ENCODE measurements around the gene SHC2. TPM values are rescaled to one million over a fixed set of nuclear protein-coding genes. Genes with fewer than 3 reads are reported as not detected.

SHC2 gene
- total and polyA plus RNA-seq, 2 of the 13 experiments (the other 11 are each of a cell fraction or from before 2014, with no cell fraction given) = 9.0 to 18.3 TPM

- no peak for TF ChIP-seq REPIN1 (CRISPR knock-in tag; IDR thresholded peaks at IDR 0.05; ENCODE audit: borderline replicate concordance, low read depth)
- no peak for TF ChIP-seq KLF13 (CRISPR knock-in tag; IDR thresholded peaks at IDR 0.05)
- no peak for TF ChIP-seq THYN1 (CRISPR knock-in tag; IDR thresholded peaks at IDR 0.05; ENCODE audit: borderline replicate concordance, low read depth)
- TF ChIP-seq, protein P1, sequence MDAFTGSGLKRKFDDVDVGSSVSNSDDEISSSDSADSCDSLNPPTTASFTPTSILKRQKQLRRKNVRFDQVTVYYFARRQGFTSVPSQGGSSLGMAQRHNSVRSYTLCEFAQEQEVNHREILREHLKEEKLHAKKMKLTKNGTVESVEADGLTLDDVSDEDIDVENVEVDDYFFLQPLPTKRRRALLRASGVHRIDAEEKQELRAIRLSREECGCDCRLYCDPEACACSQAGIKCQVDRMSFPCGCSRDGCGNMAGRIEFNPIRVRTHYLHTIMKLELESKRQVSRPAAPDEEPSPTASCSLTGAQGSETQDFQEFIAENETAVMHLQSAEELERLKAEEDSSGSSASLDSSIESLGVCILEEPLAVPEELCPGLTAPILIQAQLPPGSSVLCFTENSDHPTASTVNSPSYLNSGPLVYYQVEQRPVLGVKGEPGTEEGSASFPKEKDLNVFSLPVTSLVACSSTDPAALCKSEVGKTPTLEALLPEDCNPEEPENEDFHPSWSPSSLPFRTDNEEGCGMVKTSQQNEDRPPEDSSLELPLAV (CRISPR knock-in tag; conservative IDR thresholded peaks at IDR 0.05; ENCODE audit: low read depth) = no peak
- TF ChIP-seq ETV6 (CRISPR knock-in tag; conservative IDR thresholded peaks at IDR 0.05) = peak; percentile 34; the same call in 1 of the 2 replicates
- peak; percentile 87 for TF ChIP-seq ZNF275 (CRISPR knock-in tag; IDR thresholded peaks at IDR 0.05; ENCODE audit: borderline replicate concordance)
- TF ChIP-seq ZNF782 (CRISPR knock-in tag; IDR thresholded peaks at IDR 0.05; ENCODE audit: borderline replicate concordance) = no peak
- TF ChIP-seq DNMT1 (CRISPR knock-in tag; IDR thresholded peaks at IDR 0.05) = no peak
- no peak for TF ChIP-seq ZNF570 (CRISPR knock-in tag; IDR thresholded peaks at IDR 0.05; ENCODE audit: borderline replicate concordance)
- TF ChIP-seq ZNF792 (CRISPR knock-in tag; IDR thresholded peaks at IDR 0.05) = no peak; the same call in 1 of the 2 replicates
- TF ChIP-seq TCF12 (IDR thresholded peaks at IDR 0.05) = no peak
- TF ChIP-seq TCF12 (CRISPR knock-in tag; IDR thresholded peaks at IDR 0.05) = no peak; the same call in 1 of the 2 replicates
- no peak for TF ChIP-seq HMG20B (CRISPR knock-in tag; conservative IDR thresholded peaks at IDR 0.05)
- TF ChIP-seq ZNF652 (CRISPR knock-in tag; IDR thresholded peaks at IDR 0.05; ENCODE audit: borderline replicate concordance, low read depth) = no peak
- TF ChIP-seq EED (CRISPR knock-in tag; IDR thresholded peaks at IDR 0.05) = no peak
- peak; percentile 90 for TF ChIP-seq NR2C2 (CRISPR knock-in tag; IDR thresholded peaks at IDR 0.05; ENCODE audit: borderline replicate concordance)
- no peak for TF ChIP-seq ZNF558 (CRISPR knock-in tag; IDR thresholded peaks at IDR 0.05; ENCODE audit: borderline replicate concordance)
- peak; percentile 78 for TF ChIP-seq ZNF441 (CRISPR knock-in tag; IDR thresholded peaks at IDR 0.05; ENCODE audit: borderline replicate concordance)
- TF ChIP-seq ZNF740 (CRISPR knock-in tag; IDR thresholded peaks at IDR 0.05) = peak; percentile 100
- TF ChIP-seq MLX (CRISPR knock-in tag; IDR thresholded peaks at IDR 0.05) = no peak
Measured at GRCh38 chr19:507286-508203, 46.7 kb upstream of the SHC2 start, which contains the start of gene TPGS1 (continued).
